Measurements from ENCODE around the gene ELOVL6.

Gene ELOVL6

DNA sequence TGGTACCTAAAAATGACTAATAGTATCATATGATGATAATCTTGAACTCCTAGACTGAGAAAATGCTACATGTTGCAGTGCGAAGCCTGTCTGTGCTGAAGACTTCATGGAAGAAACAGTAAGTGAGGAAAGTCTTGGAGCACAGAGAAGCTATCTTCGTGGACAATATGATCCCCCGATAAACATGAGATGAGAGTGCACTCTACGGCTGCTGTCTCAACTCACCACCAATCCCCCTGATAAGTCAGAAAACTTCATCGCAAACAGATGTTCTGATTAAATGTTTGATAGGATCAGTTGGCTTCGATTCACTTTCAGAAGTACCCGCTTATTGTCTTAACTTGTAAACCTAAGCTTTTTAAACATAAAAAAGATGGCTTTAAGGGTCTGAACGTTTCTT, 130.2 kb downstream of the ELOVL6 start:
- H3K9me3 ChIP-seq (ENCODE audit: insufficient read depth, low read depth, low read length), result no peaks in the 10 kb centered on the region
- H3K36me3 ChIP-seq (ENCODE audit: insufficient read depth, low read depth, low read length), result peaks cover 5% of the 10 kb centered on the region; the same call in 1 of the 2 replicates
- H3K4me3 ChIP-seq (ENCODE audit: low read length), result no peak overlapping the region
- H3K9ac ChIP-seq (ENCODE audit: low read depth, low read length), result no peak overlapping the region
- no peaks in the 10 kb centered on the region for H3K27me3 ChIP-seq (ENCODE audit: insufficient read depth, low read length)
- H3K4me1 ChIP-seq (ENCODE audit: insufficient read depth, low read length), result peaks cover 4% of the 10 kb centered on the region; the same call in 1 of the 2 replicates
- no peak overlapping the region for H3K27ac ChIP-seq (ENCODE audit: low read length)

DNA sequence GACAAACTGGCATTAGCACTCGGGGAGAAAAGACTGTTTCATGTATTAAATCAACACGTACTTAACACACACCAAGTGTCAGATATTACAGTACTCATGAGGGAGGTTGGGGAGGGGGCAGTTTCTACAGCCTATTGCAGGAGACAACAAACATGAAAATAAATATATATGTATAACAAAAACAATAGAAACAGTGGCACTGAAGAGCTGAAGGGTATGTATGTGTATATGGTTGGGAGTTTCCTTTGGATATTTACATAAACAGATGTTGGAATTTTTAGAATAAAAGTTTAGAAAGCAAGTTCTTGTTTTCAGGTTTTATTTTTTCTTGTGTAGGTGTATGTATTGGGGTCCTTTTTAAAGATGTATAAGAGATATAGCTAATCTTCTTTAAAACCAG, 133.5 kb downstream of the ELOVL6 start:
- Histone ChIP-seq H3K4me1 (ENCODE audit: insufficient read depth, low read length) (no peaks in the 10 kb centered on the region), H3K27ac (ENCODE audit: low read length) (no peak overlapping the region), H3K27me3 (ENCODE audit: insufficient read depth, low read length) (no peaks in the 10 kb centered on the region), H3K9me3 (ENCODE audit: insufficient read depth, low read depth, low read length) (no peaks in the 10 kb centered on the region), H3K4me3 (ENCODE audit: low read length) (no peak overlapping the region), H3K9ac (ENCODE audit: low read depth, low read length) (no peak overlapping the region), H3K36me3 (ENCODE audit: insufficient read depth, low read depth, low read length) (peaks cover under 1% of the 10 kb centered on the region; the same call in 1 of the 2 replicates)

DNA sequence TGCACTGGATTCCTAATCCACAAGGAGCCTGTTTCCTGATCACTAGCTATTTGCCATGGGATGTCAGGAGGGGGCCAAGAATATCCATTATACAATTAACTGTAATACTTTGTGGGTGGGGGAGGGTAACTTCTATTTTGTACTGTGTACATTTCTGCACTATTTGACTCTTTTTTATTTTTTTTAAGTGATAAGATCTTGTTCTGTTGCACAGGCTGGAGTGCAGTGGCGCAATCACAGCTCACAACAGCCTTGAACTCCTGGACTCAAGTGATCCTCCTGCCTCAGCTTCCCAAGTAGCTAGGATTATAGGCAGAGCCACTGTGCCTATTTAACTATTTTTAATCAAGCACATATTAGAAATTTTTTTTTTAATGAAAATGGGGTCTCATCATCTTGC, 134.1 kb downstream of the ELOVL6 start:
- H3K36me3 ChIP-seq (ENCODE audit: insufficient read depth, low read depth, low read length), result peaks cover 6% of the 10 kb centered on the region; the same call in 1 of the 2 replicates
- H3K27me3 ChIP-seq (ENCODE audit: insufficient read depth, low read length), result no peaks in the 10 kb centered on the region

DNA sequence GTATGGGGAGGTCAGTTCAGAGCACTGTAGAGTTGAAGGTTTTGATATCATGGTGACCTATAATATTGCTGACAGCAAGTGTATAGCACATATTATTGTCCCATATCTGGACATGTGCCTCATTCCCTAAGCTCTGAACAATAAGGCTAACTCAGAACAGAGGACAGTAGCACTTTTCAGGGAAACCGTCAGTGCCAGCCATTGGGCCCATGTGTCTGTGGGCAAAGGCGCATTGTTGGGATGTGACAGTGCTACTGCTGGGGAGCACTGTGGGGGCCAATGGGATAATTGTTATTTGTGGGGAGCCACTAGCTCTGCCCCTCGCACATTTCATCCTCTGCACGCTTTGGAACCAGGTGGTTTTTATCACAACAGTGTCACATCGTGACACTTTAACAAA, 136.2 kb downstream of the ELOVL6 start:
- Histone ChIP-seq H3K9ac (ENCODE audit: low read depth, low read length) (no peak overlapping the region), H3K27ac (ENCODE audit: low read length) (no peak overlapping the region), H3K4me3 (ENCODE audit: low read length) (no peak overlapping the region), H3K4me1 (ENCODE audit: insufficient read depth, low read length) (no peaks in the 10 kb centered on the region), H3K27me3 (ENCODE audit: insufficient read depth, low read length) (no peaks in the 10 kb centered on the region), H3K36me3 (ENCODE audit: insufficient read depth, low read depth, low read length) (peaks cover 21% of the 10 kb centered on the region; the same call in 1 of the 2 replicates), H3K9me3 (ENCODE audit: insufficient read depth, low read depth, low read length) (no peaks in the 10 kb centered on the region)

More for the DNA sequence above, 134.1 kb downstream of the ELOVL6 start:
- Histone ChIP-seq H3K4me3 (ENCODE audit: low read length) (no peak overlapping the region), H3K4me1 (ENCODE audit: insufficient read depth, low read length) (no peaks in the 10 kb centered on the region), H3K9me3 (ENCODE audit: insufficient read depth, low read depth, low read length) (no peaks in the 10 kb centered on the region), H3K9ac (ENCODE audit: low read depth, low read length) (no peak overlapping the region), H3K27ac (ENCODE audit: low read length) (no peak overlapping the region)

DNA sequence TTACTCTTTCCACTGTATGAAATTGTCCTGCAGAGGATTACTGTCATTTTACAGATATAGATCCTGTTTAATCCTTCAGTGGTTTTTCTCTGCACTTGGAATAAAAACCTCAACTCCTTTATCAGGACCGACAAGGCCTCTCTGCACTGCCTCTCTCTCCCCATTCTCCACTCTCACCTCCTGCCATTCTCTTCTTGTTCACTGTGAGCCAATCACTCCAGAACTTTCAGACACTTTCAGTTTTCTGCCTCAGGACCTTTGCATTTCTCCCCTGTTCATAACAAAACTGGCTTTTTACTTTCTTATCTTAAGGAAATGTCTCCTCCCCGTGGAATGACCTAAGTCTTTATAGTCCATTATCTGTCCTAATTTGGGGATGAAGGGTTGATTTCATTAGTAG, 137.3 kb downstream of the ELOVL6 start:
- Histone ChIP-seq H3K9me3 (ENCODE audit: insufficient read depth, low read depth, low read length) (no peaks in the 10 kb centered on the region), H3K36me3 (ENCODE audit: insufficient read depth, low read depth, low read length) (peaks cover 28% of the 10 kb centered on the region; the same call in 1 of the 2 replicates), H3K4me3 (ENCODE audit: low read length) (no peak overlapping the region), H3K4me1 (ENCODE audit: insufficient read depth, low read length) (no peaks in the 10 kb centered on the region), H3K9ac (ENCODE audit: low read depth, low read length) (no peak overlapping the region), H3K27ac (ENCODE audit: low read length) (no peak overlapping the region), H3K27me3 (ENCODE audit: insufficient read depth, low read length) (no peaks in the 10 kb centered on the region)

DNA sequence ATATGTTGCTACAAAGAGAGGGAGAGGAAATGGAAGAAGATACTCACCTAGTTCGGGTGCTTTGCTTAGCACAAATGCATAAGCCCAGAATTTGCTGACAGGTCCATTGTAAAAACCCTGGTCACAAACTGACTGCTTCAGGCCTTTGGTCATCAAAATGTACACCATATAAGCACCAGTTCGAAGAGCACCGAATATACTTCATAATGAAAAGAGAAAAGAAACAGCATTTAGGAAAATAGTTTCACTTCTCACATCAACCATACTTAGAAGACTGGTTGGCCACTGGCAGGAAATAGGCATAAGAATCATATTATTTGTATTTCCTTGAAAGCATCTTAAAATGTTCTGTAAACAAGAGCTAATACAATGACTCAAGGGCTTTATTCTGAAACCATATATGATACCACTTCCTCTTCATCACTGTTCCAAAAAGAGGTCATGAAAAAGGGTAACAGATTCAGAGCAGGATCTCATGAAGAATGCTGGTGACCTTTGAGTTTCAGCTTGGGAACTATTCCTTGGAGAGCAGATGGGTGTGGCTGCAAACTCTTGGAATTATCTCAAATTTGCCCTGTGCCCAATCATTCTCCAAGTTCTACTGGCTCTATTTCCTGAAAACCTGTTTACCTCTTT, 138.7 kb downstream of the ELOVL6 start:
- Histone ChIP-seq H3K4me3 (ENCODE audit: low read length) (no peak overlapping the region), H3K27me3 (ENCODE audit: insufficient read depth, low read length) (no peaks in the 10 kb centered on the region), H3K27ac (ENCODE audit: low read length) (peak overlapping the region; percentile 26), H3K36me3 (ENCODE audit: insufficient read depth, low read depth, low read length) (peaks cover 35% of the 10 kb centered on the region; the same call in 1 of the 2 replicates), H3K9ac (ENCODE audit: low read depth, low read length) (no peak overlapping the region), H3K4me1 (ENCODE audit: insufficient read depth, low read length) (no peaks in the 10 kb centered on the region), H3K9me3 (ENCODE audit: insufficient read depth, low read depth, low read length) (no peaks in the 10 kb centered on the region)

DNA sequence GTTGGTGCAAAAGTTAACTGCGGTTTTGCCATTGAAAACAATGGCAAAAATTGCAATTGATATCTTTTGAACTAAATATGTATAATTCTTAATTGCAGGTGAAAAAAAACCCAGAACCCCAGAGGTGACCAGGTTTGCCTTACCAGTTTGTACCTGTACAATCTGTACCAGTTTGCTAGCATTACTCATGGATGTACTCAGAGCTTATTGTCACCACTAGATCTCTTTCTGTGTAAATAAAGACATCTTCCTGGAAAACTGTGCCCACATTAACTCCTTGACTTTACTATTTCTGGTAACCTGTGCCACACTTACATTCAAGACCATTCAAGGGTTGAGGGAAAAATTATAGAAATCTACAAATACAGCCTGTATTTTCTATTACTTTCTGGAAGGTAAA, 139.7 kb downstream of the ELOVL6 start:
- H3K36me3 ChIP-seq (ENCODE audit: insufficient read depth, low read depth, low read length), result peaks cover 37% of the 10 kb centered on the region; the same call in 1 of the 2 replicates
- H3K9ac ChIP-seq (ENCODE audit: low read depth, low read length), result no peak overlapping the region
- no peak overlapping the region for H3K4me3 ChIP-seq (ENCODE audit: low read length)
- no peaks in the 10 kb centered on the region for H3K27me3 ChIP-seq (ENCODE audit: insufficient read depth, low read length)
- no peak overlapping the region for H3K27ac ChIP-seq (ENCODE audit: low read length)
- H3K4me1 ChIP-seq (ENCODE audit: insufficient read depth, low read length), result no peaks in the 10 kb centered on the region
- H3K9me3 ChIP-seq (ENCODE audit: insufficient read depth, low read depth, low read length), result no peaks in the 10 kb centered on the region

DNA sequence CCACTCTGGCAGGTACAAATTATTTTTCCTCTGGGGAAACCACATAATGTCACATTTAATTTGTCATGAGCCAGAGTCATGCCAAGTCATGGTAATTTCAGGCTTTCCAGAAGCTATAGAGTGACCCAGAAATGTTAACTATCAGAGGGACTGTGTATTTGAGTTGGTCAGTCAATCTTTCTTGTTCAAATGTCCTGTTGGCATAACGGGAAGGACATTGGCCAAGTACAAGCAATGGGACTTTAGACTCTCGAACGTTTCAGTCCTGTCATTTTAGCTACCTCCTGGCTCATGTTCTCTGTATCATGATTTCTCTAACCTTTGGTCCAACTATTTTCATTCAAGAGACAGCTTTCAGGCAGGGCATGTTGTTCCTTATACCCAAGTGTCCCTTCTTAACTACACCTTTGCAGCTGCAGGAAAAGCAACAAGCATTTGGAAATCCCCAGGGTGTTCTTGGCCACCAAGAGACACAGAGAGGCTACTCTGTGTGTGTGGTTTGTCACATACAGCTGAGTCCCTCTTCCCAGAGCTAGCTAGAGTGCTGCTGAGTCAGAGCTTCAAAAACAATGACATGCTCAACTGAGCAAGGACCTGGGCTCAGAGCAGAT, 143.2 kb downstream of the ELOVL6 start:
- Histone ChIP-seq H3K27me3 (ENCODE audit: insufficient read depth, low read length) (no peaks in the 10 kb centered on the region), H3K27ac (ENCODE audit: low read length) (no peak overlapping the region), H3K9ac (ENCODE audit: low read depth, low read length) (no peak overlapping the region), H3K36me3 (ENCODE audit: insufficient read depth, low read depth, low read length) (peaks cover 61% of the 10 kb centered on the region), H3K9me3 (ENCODE audit: insufficient read depth, low read depth, low read length) (no peaks in the 10 kb centered on the region), H3K4me1 (ENCODE audit: insufficient read depth, low read length) (no peaks in the 10 kb centered on the region), H3K4me3 (ENCODE audit: low read length) (no peak overlapping the region)

DNA sequence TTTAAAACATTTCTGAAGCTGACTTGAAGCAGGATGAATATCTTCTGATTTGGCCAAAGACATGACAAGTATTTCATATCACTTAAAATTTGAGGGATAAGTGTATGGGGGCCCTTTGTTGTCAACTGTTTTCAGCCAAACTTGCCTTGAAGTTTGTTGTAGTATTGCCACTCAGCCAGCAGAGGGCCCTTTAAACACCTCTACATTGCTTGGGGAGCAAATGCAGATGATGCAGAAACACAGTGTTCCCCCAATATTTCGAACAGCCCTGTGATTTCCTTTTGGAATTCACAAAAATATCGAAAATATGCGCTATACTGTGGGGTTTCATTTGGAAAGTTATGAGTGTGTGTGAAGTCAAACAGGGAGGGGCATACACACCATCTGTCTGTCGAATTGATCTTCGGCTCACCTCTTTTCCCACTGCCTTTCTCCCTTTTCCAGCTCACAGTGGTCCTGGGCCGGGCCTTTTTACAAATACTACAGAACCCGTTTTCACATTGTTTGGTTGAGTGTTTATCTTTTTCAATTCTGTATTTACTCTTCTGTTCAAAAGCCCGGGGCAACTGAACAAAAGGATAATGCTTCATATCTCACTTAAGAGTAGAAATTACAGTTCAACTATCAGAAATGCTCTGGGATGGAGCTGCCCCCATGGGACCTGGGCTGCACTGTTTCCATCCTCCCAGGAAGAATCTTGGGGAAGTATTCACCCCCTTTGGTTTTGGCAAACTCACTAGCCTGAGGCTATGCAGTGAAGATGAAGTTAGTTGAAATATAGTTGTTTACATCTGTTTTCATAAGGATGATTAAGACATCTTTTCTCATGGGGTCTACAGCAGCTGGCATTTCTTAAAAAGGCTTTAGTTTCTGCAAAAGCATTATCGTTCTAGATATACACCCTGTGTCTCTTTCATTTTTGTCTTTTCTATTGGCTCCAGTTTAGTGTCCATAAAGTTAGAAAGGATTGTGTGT, 148.2 kb downstream of the ELOVL6 start:
- Histone ChIP-seq H3K4me3 (ENCODE audit: low read length) (no peak overlapping the region), H3K27ac (ENCODE audit: low read length) (no peak overlapping the region), H3K9ac (ENCODE audit: low read depth, low read length) (no peak overlapping the region), H3K27me3 (ENCODE audit: insufficient read depth, low read length) (no peaks in the 10 kb centered on the region), H3K9me3 (ENCODE audit: insufficient read depth, low read depth, low read length) (no peaks in the 10 kb centered on the region), H3K36me3 (ENCODE audit: insufficient read depth, low read depth, low read length) (peaks cover 53% of the 10 kb centered on the region), H3K4me1 (ENCODE audit: insufficient read depth, low read length) (no peaks in the 10 kb centered on the region)

DNA sequence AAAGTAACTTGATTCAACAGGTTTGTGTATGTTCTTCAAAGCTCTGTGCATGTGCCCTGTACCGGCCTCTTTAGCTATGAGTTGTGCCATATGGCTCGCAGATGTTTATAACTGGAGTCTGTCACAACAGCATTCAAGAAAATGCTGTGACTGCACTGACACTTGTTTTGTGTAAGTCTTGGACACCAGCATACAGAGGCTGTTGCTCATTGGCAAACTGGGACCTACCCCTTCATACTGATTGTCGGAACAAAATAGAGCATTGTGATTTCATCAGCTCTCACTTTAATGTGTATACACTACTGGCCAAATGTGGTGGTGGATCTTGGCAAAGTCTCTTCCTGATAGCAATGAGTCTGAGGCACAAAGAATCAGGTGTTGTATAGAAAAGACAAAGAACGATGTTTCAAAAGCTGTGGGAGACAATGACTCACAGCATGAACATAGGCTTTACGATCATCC, 151.8 kb downstream of the ELOVL6 start:
- H3K4me3 ChIP-seq (ENCODE audit: low read length), result no peak overlapping the region
- no peaks in the 10 kb centered on the region for H3K9me3 ChIP-seq (ENCODE audit: insufficient read depth, low read depth, low read length)
- peaks cover 3% of the 10 kb centered on the region; the same call in 1 of the 2 replicates for H3K4me1 ChIP-seq (ENCODE audit: insufficient read depth, low read length)
- no peaks in the 10 kb centered on the region for H3K27me3 ChIP-seq (ENCODE audit: insufficient read depth, low read length)
- H3K27ac ChIP-seq (ENCODE audit: low read length), result no peak overlapping the region
- peaks cover 33% of the 10 kb centered on the region for H3K36me3 ChIP-seq (ENCODE audit: insufficient read depth, low read depth, low read length)
- H3K9ac ChIP-seq (ENCODE audit: low read depth, low read length), result no peak overlapping the region

Data from iPS-20b (cell line).